NCI-H1694 (cell line): Measurements from ENCODE around the gene SRC.

ENCODE experiments used
- DNase-seq: peaks from one replicate; lab custom pipeline; 2025; lab: John Stamatoyannopoulos, UW

The SRC gene

DNA sequence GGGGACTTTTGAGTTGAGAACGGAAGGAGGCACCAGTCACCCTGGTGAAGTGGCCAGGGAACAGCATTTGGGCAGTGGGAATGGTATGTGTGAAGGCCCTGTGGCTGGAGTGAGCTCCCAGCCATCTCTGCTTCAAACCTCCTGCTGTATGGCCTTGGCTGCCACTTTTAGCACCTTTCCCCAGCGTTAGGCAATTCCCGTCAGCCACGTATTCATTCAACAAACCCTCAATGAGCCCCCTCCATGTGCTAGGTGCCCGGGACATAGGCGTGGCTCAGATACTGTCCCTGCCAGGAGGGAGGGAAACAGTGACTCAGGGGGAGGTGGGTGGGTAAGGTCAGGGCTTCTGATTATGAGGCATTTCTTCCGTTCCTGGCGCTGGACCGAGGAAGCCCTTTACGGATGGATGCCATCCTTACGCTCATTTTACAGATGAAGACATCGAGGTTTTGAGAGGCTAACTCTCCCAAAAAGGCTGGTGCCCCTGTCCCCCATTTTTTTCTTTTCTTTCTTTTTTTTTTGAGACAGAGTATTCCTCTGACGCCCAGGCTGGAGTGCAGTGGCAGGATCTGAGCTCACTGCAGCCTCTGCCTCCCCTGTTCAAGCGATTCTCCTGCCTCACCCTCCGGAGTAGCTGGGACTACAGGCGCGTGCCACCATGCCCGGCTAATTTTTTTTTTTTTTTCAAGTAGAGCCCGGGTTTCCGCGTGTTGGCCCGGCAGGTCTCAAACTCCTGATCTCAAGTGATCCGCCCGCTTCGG is 37.5 kb downstream of the SRC start:
- no peak for DNase-seq

DNA sequence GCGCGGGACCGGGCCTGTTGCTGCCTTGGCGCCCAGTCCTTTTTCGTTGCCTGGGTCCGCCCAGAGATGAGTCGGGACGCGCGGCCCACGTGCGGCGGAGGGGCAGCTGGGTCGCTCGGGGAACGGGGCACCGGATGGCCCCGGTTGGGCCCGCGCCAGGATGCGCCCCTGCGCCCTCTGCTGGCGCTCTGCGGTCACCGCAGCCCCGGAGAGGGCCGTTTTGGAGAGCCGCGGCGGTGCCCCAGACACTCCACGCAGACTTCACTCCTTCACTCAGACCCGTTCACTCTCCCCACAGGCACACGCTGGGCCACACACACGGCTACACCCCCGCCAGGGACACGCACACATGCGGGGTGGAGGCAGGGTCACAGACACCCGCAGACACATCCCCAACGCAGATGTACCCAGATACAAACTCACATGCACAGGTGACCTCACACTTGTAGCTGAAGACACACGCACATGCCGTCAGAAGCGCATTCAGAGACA is 38.8 kb downstream of the SRC start:
- no peak for DNase-seq

DNA sequence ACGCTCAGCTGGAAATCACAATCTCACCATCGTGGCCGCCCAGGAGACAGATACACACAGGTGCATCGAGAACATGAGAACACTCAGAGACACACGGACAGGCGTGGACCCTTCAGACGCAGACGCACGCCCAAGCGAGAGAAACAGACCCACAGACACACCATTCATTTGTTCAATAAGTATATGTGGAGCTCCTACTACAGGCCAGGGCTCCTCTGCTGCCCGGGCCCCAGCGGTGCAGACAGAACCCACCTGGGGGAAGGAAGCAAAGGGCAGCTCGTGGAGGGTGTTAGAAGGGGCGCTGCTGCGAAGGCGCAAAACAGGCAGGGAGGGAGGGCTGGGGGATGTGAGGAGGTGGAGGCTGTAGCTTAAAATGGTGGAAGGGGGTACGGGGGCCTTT is 39.2 kb downstream of the SRC start:
- DNase-seq: no peak

DNA sequence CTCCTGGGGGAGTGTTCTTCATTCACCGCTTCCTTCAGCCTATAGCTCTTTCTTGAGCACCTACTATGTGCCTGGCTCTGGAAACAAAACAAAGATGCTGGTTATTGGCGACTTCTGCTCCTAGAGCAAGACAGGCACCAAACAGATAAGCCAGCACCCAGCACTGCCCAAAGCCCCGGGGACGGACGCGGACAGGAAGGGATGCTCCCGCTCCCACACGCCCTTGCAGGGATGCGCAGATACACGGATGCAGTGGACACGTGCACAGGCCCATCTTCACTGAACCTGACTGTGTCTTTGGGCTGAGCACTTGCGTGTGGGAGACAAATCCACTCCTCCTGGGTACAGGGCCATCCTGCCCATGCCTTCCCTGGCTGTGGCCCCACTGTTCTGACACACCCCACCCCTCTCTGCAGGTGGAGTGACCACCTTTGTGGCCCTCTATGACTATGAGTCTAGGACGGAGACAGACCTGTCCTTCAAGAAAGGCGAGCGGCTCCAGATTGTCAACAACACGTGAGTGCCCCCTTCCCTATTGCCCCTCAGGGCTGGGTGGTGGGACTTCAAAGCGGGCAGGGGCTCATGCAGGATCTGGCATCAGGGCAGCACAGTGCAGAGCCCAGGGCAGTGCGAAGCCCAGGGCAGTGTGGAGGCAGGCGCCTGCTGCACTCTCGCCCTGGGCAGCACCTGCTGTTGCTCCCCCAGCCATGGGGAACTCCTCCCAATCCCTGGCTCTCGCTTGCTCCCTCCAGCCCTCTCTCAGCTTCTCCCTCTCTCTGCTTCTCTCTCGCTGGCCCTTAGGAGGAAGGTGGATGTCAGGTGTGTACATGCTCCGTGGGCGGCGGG is 39.9 kb downstream of the SRC start:
- no peak for DNase-seq

DNA sequence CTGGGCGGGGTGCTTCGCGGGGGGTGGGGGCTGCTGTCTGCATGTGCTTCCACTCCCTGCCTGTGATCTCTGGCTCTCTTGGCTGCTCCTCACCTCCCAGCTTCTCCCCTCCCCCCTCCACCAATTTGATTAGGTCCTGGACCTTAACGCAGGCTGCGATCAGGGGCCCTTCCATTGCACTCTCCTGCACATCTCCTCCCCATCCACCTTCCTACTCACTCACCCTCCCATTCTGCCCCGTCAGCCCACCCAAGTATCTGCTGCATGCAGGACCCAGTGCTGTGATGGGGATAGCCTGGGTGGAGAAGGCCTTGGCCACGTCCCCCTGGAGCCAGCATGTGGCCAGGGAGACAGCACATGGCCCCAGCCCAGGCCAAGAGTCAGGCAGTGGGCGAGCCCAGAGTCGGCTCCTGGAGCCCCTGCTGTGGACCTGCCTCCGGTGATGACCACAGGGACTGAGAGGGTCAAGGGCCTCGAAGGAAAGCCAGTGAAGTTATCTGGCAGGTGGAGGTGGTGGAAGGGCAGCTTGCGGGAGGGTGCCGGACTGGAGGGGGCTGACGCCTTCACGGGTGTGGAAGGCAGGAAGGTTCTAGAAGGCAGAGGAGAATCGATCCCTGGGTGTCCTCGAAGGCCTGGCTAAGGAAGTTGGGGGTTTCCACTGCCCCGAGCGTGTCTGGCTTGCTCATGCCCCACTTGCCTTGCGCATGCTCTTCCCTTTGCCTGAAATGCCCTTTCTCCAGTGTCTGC is 40.7 kb downstream of the SRC start:
- no peak for DNase-seq

DNA sequence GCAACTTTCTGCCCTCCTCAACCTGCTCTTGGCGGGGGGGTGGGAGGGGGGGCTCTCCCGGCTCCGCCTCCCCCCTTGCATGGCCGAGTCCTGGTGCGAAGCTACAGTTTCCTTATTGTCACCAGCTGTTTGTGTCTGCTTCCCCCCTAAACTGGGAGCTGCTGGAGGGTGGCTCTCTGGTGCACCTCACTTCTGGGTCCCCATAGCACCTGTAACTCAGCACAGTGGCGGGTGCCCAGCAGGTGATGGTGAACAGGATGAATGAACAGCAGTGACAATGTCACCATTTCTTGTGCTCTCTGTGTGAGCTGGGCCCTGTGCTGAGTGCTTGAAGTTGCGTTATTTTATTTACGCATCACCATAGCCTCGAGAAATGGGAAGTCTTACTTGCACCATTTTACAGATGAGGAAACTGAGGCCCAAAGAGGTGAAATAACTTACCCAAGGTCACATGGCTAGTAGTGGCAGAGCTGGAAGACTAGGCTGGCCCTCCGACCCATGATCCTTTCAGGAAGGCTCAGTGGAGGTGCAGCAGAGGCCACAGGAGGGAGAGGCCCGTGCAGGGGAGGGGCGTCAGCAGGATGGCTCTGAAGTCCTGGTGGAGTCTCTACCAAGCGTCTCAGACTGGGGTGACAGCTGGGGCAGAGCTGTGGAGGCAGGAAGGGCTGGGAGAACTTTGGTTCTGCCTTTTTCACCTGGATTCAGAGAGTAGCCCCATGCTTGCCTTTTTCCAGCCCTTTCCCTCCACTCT is 41.8 kb downstream of the SRC start:
- no peak for DNase-seq

DNA sequence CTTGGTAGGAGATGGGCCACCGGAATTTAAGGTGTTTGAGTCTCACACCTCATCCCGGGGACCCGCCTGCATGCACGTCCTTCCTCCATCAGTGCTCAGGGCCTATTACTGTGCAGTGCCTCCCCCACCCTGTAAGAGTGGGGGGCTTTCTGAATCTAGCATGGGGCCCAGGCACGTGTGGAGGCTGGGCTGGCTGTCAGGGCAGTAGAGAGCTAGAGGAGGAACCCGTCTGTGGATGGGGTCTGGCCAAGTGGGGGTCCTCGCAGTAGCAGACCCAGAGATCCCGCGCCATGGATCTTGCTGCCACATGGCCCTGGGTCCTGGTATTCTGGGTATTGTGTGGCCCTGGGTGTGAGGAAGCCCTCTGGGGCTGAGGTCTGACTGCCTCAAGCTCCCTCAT is 42.9 kb downstream of the SRC start:
- no peak for DNase-seq

DNA sequence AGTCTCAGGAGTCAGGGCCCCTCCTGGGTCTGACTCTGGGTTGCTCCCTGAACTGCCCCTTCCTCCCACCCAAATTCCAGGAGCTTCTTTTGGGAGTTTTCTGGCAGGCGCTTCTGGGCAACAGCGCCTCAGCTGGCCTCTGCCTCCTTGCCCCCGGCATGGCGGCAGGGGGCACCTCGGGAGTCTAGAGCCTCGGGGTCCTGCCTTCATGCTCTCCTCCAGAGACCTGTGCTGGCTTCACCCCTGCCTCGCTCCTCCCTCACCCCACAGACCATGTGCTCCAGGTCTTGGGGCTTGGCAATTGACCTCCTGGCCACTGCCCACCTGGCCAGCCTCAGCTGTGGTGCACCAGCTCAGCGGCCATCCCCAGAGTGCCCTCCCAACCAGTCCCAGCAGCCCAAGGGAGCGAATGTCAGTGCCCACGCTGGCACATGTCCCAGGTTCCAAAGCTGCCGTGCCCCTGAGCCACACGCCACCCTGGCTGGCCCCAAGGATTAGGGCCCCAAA is 43.4 kb downstream of the SRC start:
- DNase-seq: no peak

DNA sequence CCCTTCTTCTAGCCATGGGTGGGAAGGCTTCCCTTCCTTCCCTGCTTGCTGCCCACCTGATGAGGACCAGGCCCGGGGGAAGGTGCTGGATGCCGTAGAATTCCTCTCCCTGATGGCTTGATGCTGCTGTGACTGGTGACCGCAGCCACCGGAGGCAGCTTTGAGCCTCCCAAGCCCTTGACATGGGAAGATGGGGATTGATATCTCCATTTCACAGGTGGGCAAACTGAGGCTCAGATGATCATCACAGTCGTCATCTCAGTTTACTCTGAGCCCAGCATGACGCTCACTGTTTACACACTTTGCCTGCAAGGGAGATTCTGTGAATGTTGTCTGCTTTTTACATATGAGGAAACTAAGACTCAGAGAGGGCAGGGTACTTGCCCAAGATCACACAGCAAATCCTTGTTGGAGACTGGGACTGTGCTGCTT is 43.9 kb downstream of the SRC start:
- DNase-seq: no peak

DNA sequence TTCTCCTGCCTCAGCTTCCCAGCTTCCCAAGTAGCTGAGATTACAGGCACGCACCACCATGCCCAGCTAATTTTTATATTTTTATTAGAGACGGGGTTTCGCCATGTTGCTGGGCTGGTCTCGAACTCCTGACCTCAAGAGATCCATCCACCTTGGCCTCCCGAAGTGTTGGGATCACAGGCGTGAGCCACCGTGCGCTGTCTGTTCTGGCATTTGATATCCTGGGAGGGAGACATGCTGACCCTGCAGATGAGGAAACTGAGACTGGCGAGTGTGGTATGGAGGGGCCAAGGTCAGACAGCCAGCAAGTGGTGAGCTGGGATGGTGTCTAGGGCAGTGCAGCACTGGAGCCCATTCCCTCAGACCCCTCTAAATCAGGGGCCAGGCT is 44.6 kb downstream of the SRC start:
- DNase-seq: no peak

DNA sequence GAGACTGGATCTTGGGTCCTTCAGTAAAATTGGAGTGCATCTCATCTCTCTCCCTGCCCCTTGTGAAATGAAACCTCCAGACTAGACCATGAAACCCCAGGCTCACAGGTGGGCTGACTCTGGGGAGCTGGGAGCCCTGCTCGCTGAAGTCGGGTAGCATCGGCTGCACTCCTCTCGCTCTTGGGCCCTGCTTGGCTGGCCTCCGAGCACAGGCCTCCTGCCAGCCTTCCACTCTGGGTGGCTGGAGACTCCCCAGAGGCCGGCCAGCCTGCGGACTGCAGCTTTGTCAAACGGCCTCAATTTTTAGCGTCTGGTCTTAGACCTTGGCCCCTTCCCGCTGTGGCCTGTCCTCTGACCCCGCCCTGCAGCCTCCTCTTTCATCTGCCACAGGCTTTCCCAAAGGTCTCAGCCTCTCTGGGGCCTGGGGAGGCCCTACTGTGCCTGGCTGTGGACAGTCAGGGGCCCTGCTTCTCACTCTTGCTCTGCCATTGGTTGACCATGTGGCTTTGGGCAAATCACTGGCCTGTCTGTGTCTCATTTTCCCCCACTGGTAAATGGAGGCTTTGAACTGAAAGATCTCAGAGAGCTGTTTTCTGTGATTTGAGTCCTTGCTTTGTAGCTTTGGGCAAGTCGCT is 45.1 kb downstream of the SRC start:
- no peak for DNase-seq

DNA sequence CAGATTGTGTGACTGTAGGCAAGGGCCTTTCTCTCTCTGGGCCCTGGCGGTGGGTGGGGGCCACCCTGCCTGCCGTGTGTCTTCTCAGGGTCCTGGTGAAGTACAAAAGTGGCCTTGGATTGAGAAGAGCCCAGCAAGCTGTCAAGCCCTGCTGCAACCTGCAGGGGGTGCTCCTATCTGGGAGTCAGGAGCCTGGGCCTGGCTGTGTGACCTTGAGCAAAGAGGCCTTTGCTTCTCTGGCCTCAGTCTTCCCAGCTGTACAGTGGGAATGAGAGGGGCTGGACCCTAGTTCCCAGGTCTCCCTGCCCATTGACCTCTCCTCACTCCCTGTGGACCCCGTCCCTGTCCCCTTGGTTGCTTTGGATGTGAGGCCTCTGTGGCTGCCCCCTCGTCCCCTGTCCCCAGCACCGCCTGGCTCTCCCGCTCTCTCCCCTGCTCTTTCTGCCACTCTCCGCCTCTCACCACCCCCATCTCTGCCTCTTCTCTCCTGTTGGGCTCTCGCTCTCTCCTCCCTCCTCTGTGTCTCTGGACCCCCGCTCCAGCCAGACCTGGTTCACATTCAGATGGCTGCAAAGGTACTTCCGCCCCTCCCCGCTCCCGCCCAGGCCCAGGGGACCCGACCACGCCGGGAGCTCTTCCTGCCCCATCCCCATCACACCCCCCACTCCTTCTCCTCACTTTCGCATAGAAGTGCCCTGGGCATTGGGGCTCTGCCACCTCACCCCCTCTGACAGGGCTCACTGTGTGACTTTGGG is 46.7 kb downstream of the SRC start:
- no peak for DNase-seq

DNA sequence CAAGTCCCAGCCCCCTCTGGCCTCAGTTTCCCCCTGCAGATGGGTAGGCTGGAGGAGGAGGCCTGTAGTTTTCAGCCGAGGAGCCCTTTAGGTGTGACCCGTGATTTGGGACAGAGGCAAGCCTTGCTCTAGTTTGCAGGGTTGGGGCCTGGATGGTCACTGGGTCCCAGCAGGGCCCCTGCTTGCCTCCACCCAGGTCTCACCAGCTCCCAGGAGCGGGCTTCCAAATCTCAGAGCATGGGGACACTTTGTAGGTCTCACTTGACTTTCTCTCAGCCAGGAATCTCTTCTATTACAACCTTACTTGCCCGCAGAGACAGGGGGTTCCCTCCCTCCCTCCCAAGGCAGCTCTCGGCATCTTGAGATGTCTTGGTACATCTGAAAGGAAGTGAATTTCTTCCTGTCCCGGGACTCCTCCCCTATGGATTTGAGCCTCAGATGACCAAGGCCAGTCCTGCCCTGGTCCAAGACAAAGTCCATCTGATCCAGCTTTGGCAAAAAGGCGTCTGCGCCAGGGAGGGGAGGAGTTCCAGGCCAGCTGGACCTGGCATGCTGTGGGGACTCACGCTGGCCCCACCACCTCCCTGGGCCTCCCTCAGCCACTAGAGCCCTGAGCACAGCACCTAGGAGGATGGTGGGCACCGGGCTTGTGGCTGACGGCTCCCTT is 47.4 kb downstream of the SRC start:
- DNase-seq: no peak

DNA sequence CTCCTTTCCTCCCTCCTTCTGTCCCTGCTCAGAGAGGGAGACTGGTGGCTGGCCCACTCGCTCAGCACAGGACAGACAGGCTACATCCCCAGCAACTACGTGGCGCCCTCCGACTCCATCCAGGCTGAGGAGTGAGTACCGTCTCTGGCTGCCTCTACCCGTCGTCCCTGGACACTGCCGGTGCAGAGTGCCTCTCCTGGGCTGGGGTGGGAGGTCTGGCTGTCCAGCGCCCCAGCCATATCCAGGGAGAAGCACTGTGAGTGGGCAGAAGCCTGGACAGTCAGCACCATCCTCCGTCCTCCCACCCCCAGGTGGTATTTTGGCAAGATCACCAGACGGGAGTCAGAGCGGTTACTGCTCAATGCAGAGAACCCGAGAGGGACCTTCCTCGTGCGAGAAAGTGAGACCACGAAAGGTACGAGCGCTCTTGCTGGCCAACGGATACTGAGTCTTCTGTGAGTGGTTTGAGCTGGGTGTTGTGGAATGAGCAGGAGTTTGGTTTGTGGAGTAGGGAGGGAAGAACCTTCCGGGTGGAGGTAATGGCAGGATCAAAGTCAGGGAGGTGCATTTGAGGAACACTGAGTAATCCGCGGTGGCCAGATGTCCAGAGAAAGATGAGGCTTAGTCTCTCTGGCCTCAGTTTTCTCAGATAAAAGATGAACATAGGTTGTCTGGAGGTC is 48.1 kb downstream of the SRC start:
- DNase-seq: no peak

DNA sequence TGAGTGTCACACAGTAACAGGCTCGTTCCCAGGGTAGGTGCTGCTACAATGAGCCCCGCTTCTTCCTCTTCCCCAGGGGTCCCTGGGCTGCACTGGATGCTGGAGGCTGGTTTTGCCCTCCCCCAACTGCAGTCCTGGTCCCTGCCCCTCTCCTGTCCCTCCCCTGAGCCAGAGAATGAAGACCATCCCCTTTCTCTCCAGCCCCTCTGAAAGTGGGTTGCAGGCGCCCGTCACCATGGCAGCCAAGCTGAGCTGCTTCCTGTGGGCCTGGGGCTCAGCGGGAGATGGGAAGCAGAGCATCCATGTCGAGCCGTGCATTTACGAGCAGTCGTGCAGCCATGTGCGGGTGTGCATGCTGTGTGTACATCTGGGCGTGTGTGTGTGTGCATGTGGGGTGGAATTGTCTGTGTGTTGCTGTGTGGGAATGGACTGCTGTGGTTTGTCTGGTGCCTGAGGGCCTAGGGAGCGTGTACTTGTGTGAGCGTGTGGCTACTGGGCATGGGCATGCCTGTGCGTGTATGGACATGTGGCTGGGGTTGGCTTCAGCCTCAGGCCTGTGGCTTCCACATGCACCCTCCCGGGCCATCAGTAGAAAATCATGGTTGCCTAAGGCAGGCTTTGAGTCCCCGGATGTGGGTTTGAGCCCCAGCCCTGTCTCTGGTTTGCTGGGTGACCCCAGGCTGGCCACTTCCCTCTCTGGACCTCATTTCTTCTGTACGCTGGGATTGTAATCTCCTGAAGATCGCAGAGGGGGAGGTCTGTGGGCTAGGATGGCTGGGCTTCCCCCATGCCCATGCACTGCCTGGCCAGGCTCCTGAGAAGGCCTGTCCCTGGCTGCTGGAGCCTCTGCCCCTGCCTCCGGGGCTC is 48.8 kb downstream of the SRC start:
- DNase-seq: no peak

DNA sequence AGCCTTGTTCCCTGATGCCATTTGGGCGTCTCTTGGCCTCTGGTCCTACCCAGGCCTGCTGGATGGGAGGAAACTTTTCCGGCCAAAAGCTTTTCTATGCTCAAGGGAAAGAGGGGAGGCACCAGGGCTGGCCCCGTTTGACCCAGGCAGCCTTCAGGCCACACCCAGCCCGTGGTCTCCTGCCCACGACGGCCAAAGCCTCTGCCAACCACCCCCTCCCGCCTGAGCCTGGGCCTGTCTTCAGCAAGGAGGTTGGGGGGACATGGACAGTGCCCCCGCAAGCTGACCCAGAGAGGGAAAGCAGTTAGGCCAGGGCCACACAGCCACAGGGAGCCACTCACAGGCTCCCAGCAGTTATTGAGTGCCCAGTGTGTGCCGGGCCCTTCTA is 49.5 kb downstream of the SRC start:
- DNase-seq: no peak

DNA sequence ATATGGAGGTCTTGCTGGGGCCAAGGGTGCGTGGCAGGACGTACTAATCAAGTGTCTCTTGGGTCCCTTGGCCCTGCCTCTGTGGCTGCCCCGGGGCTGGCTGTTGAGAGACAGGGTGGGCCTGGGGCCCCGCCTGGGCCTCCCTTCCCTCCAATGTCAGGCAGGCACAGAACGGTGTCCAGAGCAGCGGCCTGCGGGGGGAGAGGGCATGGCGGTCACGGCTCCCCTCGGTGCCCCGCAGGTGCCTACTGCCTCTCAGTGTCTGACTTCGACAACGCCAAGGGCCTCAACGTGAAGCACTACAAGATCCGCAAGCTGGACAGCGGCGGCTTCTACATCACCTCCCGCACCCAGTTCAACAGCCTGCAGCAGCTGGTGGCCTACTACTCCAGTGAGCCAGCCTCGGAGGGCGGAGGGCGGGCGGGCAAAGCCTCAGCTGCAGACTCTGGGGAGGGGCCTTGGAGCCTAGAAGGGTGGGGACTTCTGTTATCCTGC is 50.0 kb downstream of the SRC start:
- peak; percentile 78 for DNase-seq

DNA sequence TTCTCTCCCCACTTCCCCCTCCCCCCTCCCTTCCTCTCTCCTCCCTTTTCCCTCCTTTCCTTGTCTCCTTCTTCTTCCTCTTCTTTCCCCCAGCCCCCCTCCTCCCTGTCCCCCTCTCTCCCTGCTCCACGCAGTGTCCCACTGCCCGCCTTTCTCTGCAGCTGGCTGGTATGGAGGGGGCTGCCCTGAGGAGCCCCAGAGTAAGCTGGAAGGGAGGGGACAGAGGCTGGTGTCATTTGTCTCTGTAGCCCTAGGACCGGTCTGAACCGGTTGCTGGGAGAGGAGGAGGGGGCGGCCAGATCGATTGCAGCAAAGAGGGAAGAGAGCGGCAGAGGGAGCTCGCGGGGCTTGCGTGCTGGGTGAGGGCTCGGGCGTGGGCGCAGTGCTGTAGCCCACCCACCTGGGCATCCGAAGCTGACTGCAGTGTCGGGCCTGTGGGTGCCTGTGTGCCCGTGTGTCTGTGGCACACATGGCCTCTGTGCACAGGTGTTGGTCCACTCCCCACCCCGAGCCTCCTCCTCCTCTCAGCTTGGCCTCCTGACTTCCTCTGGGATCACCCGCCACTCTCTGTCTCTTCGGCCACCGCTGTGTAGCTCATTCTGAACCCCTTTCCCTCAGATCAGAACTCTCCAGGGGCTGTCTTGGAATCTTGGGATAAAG is 50.6 kb downstream of the SRC start:
- peak; percentile 43 for DNase-seq
